ENCODE measurements around the gene NSD2.

- TF ChIP-seq CTCF (tag by site-specific recombination; IDR thresholded peaks at IDR 0.05) (no peak), PATZ1 (tag by site-specific recombination; IDR thresholded peaks at IDR 0.05) (no peak), ZNF138 (tag by site-specific recombination; IDR thresholded peaks at IDR 0.05; ENCODE audit: borderline replicate concordance) (no peak), ZNF629 (tag by site-specific recombination; IDR thresholded peaks at IDR 0.05) (no peak), ZNF274 (IDR thresholded peaks at IDR 0.05; ENCODE audit: low read length) (no peak), ZNF274 (tag by site-specific recombination; IDR thresholded peaks at IDR 0.05; ENCODE audit: borderline replicate concordance) (no peak), SP7 (tag by site-specific recombination; IDR thresholded peaks at IDR 0.05) (no peak), ZNF660 (tag by site-specific recombination; IDR thresholded peaks at IDR 0.05) (no peak), ZNF747 (tag by site-specific recombination; IDR thresholded peaks at IDR 0.05) (no peak), ZNF324 (tag by site-specific recombination; IDR thresholded peaks at IDR 0.05) (no peak)
- TF ChIP-seq, protein P1, sequence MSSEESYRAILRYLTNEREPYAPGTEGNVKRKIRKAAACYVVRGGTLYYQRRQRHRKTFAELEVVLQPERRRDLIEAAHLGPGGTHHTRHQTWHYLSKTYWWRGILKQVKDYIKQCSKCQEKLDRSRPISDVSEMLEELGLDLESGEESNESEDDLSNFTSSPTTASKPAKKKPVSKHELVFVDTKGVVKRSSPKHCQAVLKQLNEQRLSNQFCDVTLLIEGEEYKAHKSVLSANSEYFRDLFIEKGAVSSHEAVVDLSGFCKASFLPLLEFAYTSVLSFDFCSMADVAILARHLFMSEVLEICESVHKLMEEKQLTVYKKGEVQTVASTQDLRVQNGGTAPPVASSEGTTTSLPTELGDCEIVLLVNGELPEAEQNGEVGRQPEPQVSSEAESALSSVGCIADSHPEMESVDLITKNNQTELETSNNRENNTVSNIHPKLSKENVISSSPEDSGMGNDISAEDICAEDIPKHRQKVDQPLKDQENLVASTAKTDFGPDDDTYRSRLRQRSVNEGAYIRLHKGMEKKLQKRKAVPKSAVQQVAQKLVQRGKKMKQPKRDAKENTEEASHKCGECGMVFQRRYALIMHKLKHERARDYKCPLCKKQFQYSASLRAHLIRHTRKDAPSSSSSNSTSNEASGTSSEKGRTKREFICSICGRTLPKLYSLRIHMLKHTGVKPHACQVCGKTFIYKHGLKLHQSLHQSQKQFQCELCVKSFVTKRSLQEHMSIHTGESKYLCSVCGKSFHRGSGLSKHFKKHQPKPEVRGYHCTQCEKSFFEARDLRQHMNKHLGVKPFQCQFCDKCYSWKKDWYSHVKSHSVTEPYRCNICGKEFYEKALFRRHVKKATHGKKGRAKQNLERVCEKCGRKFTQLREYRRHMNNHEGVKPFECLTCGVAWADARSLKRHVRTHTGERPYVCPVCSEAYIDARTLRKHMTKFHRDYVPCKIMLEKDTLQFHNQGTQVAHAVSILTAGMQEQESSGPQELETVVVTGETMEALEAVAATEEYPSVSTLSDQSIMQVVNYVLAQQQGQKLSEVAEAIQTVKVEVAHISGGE (tag by site-specific recombination; conservative IDR thresholded peaks at IDR 0.05; ENCODE audit: low read depth), result no peak
- TF ChIP-seq, protein P2, sequence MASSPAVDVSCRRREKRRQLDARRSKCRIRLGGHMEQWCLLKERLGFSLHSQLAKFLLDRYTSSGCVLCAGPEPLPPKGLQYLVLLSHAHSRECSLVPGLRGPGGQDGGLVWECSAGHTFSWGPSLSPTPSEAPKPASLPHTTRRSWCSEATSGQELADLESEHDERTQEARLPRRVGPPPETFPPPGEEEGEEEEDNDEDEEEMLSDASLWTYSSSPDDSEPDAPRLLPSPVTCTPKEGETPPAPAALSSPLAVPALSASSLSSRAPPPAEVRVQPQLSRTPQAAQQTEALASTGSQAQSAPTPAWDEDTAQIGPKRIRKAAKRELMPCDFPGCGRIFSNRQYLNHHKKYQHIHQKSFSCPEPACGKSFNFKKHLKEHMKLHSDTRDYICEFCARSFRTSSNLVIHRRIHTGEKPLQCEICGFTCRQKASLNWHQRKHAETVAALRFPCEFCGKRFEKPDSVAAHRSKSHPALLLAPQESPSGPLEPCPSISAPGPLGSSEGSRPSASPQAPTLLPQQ (tag by site-specific recombination; IDR thresholded peaks at IDR 0.05), result no peak
- TF ChIP-seq, protein P3, sequence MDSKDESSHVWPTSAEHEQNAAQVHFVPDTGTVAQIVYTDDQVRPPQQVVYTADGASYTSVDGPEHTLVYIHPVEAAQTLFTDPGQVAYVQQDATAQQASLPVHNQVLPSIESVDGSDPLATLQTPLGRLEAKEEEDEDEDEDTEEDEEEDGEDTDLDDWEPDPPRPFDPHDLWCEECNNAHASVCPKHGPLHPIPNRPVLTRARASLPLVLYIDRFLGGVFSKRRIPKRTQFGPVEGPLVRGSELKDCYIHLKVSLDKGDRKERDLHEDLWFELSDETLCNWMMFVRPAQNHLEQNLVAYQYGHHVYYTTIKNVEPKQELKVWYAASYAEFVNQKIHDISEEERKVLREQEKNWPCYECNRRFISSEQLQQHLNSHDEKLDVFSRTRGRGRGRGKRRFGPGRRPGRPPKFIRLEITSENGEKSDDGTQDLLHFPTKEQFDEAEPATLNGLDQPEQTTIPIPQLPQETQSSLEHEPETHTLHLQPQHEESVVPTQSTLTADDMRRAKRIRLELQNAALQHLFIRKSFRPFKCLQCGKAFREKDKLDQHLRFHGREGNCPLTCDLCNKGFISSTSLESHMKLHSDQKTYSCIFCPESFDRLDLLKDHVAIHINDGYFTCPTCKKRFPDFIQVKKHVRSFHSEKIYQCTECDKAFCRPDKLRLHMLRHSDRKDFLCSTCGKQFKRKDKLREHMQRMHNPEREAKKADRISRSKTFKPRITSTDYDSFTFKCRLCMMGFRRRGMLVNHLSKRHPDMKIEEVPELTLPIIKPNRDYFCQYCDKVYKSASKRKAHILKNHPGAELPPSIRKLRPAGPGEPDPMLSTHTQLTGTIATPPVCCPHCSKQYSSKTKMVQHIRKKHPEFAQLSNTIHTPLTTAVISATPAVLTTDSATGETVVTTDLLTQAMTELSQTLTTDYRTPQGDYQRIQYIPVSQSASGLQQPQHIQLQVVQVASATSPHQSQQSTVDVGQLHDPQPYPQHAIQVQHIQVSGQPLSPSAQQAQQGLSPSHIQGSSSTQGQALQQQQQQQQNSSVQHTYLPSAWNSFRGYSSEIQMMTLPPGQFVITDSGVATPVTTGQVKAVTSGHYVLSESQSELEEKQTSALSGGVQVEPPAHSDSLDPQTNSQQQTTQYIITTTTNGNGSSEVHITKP (tag by site-specific recombination; IDR thresholded peaks at IDR 0.05), result no peak
These were observed 89.8 kb downstream of the NSD2 start for GRCh38 chr4:1961038-1961437.
